Upper lobe of right lung (tissue), 1 donor: Measurements from ENCODE around the gene TRAPPC5. TPM values are rescaled to one million over a fixed set of nuclear protein-coding genes. Genes with fewer than 3 reads are reported as not detected.

Source experiments
- ATAC-seq: fragments of 200-7000 bp; cut with Tn5 transposase; one replicate; pipeline ENCODE4 v1.9.1; 2020; ENCODE audit warnings: mild to moderate bottlenecking, moderate library complexity
- DNase-seq: peaks from one replicate; pipeline ENCODE4 v3.0.0-alpha.2; 2020
- H3K27ac ChIP-seq: fragments of 200-600 bp; one replicate; pipeline ENCODE4 v1.8.0; 2022
- H3K27me3 ChIP-seq: fragments of 200-600 bp; one replicate; pipeline ENCODE4 v1.8.0; 2022; ENCODE audit warnings: mild to moderate bottlenecking
- H3K36me3 ChIP-seq: fragments of 200-600 bp; one replicate; pipeline ENCODE4 v1.8.0; 2022
- H3K4me1 ChIP-seq: fragments of 200-600 bp; one replicate; pipeline ENCODE4 v1.8.0; 2022
- H3K4me3 ChIP-seq: fragments of 200-600 bp; one replicate; pipeline ENCODE4 v1.8.0; 2022; ENCODE audit warnings: mild to moderate bottlenecking
- H3K9me3 ChIP-seq: fragments of 200-600 bp; one replicate; pipeline ENCODE4 v1.8.0; 2022
- CTCF ChIP-seq: fragments of 200-600 bp; IDR thresholded peaks from one replicate; pipeline ENCODE4 v1.8.0; 2022; ENCODE audit warnings: antibody characterized with exemption
- intact Hi-C: fragments of 100-400 bp; cut with DNase I; formaldehyde crosslinking; loops from one replicate; pipeline ENCODE4 v1.11.0; 2022
- total RNA-seq: library from RNA; stranded (reverse); fragmentation: NEBNext Ultra II Directional; extraction: Animal tissue kit (Norgen Biotek cat#: 25700); gene quantifications from one replicate; pipeline ENCODE4 v1.2.1, GENCODE V29; 2021
- donor health status: DM: no; HTN: yes; CAD: no; lungs with severe emphysema.

Gene TRAPPC5
- total RNA-seq, 1 donor from 2014 or later: 83.9 TPM

DNA sequence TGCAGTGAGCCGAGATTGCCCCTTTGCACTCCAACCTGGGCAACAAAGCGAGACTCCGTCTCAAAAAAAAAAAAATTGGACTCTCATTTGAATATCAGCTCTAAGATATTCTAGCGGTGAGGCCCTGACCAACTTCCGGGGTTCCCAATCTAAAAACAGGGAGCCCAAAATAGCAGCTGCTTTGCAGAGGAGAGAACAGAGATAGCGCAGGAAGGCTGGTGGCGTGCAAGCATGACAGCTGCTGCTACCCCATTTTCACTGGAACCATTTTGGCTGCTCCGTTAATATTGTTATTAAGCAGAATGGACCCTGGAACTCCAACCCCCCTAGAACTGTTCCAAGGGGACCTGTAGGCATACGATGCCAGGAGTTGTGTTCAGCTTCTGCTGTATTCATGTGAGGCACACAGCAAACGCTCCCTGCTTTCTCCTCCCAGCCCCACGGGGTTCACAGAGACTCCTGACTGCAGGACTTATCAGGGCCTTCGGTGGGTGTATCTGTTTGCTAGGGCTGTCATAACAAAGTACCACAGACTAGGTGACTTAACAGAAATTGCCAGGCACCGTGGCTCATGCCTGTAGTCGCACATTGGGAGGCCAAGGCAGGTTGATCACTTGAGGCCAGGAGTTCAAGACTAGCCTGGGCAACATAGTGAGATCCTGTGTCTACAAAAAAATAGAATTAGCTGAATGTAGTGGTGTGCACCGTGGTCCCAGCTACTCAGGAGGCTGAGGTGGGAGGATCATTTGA lies 32.2 kb upstream of the TRAPPC5 start:
- Histone ChIP-seq H3K4me3 (no peak overlapping the region), H3K36me3 (peaks cover 10% of the 10 kb centered on the region), H3K9me3 (no peaks in the 10 kb centered on the region), H3K27ac (no peak overlapping the region), H3K27me3 (no peaks in the 10 kb centered on the region), H3K4me1 (peaks cover 4% of the 10 kb centered on the region)
- intact Hi-C loops: no loop called here
- DNase-seq (no peak), ATAC-seq (no peak)
- no peak for TF ChIP-seq CTCF

GRCh38 chr19:7650148-7650547 lies 30.5 kb upstream of the TRAPPC5 start:
- Histone ChIP-seq H3K27me3 (no peaks in the 10 kb centered on the region), H3K9me3 (no peaks in the 10 kb centered on the region), H3K36me3 (peaks cover 2% of the 10 kb centered on the region), H3K4me1 (peaks cover 4% of the 10 kb centered on the region), H3K4me3 (no peak overlapping the region), H3K27ac (no peak overlapping the region)
- ATAC-seq: no peak
- no peak for TF ChIP-seq CTCF
- intact Hi-C loops: no loop called here
- no peak for DNase-seq

GRCh38 chr19:7652061-7652641 lies 28.5 kb upstream of the TRAPPC5 start:
- Histone ChIP-seq H3K27me3 (no peaks in the 10 kb centered on the region), H3K4me1 (peaks cover 4% of the 10 kb centered on the region), H3K36me3 (no peaks in the 10 kb centered on the region), H3K4me3 (peak overlapping the region; percentile 33), H3K27ac (no peak overlapping the region), H3K9me3 (no peaks in the 10 kb centered on the region)
- peak; percentile 88 for ATAC-seq
- intact Hi-C loops: no loop called here
- TF ChIP-seq CTCF: peak; percentile 98
- DNase-seq: peak; percentile 93

- Histone ChIP-seq H3K9me3 (no peaks in the 10 kb centered on the region), H3K36me3 (no peaks in the 10 kb centered on the region), H3K4me3 (no peak overlapping the region), H3K27me3 (no peaks in the 10 kb centered on the region), H3K4me1 (peaks cover 11% of the 10 kb centered on the region), H3K27ac (no peak overlapping the region)
- ATAC-seq (no peak), DNase-seq (no peak)
- no peak for TF ChIP-seq CTCF
- intact Hi-C loops: no loop called here
Measured at GRCh38 chr19:7654401-7654800, 26.2 kb upstream of the TRAPPC5 start.

DNA sequence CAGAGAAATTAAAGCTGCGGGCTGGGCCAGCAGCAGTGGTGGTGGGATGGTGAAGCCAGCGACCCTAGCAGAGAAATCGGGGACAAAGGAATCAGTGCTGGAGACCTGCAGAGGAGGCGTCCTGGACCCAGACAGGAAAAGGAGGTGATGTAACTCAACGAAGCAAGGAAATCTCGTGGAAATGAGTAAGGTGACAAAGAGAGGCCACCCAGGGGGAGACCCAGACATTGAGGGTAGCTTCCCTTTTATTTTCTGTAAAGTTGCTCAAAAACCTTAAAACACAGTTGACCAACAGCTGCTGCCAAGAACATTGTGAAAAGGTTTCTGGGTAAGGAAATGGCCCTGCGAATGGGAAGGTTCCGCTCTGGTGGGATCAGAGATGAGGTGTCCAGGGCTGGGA lies 25.1 kb upstream of the TRAPPC5 start:
- no peak for DNase-seq
- peak overlapping the region; percentile 79 for H3K27ac ChIP-seq
- no peaks in the 10 kb centered on the region for H3K9me3 ChIP-seq
- ATAC-seq: peak; percentile 49
- H3K27me3 ChIP-seq: no peaks in the 10 kb centered on the region
- TF ChIP-seq CTCF: no peak
- H3K36me3 ChIP-seq: no peaks in the 10 kb centered on the region
- H3K4me1 ChIP-seq: peaks cover 11% of the 10 kb centered on the region
- no peak overlapping the region for H3K4me3 ChIP-seq
- intact Hi-C loops: no loop called here
